Measurements from ENCODE around the gene MYO3A. TPM values are rescaled to one million over a fixed set of nuclear protein-coding genes. Genes with fewer than 3 reads are reported as not detected.

MYO3A gene
- total and polyA plus RNA-seq, 2 donors (not counting 3 experiments of a cell fraction or from before 2014, with no cell fraction given): not detected

DNA sequence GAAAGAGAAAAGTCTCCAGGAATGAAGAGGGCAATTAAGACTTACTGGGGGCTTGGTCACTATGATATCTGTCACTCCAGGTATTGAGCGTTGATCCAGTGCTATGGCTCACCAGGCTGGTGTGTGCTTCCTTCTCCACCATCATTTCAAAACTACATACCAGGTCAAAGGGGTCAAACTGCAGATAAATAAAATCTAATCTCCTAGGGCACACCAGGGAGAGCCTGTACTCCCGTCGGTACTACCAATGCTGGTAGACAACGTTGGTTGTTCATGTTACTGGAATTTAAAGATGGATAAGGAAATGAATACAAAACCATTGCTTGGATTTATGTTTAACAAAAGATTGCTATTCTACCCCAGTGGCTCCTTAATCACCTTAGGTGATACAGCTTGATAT lies 118.3 kb downstream of the MYO3A start:
- no TSS peak for BruUV-seq (replicated peaks)
- Histone ChIP-seq H3K9ac (replicated peaks; ENCODE audit: extremely low read depth, insufficient read depth, low read length) (no peak overlapping the region), H2AFZ (ENCODE audit: low read depth, low read length) (no peak overlapping the region), H3K4me1 (ENCODE audit: control insufficient read depth, extremely low read depth, insufficient read depth, low read length) (no peaks in the 10 kb centered on the region), H3K27ac (ENCODE audit: insufficient read depth, low read depth, low read length) (no peak overlapping the region), H3K4me3 (replicated peaks in 1 of 3; ENCODE audit: insufficient read depth in 1 of 3, low read depth in 1 of 3, low read length in 3 of 3) (no peak overlapping the region), H3K36me3 (ENCODE audit: control insufficient read depth in 2 of 2, extremely low read depth in 1 of 2, insufficient read depth in 2 of 2, low read length in 2 of 2) (no peaks in the 10 kb centered on the region), H3K79me2 (ENCODE audit: control insufficient read depth, insufficient read depth, low read length) (no peaks in the 10 kb centered on the region), H3K27me3 (ENCODE audit: control insufficient read depth in 2 of 2, insufficient read depth in 2 of 2, low read length in 2 of 2) (no peaks in the 10 kb centered on the region), H3K9me1 (replicated peaks; ENCODE audit: control insufficient read depth, extremely low read depth, insufficient read depth, low read length) (no peaks in the 10 kb centered on the region), H4K20me1 (replicated peaks; ENCODE audit: control insufficient read depth, extremely low read depth, insufficient read depth, low read length) (no peaks in the 10 kb centered on the region), H3K9me3 (replicated peaks; ENCODE audit: control insufficient read depth, insufficient read depth, low read length) (no peaks in the 10 kb centered on the region), H3K4me2 (ENCODE audit: insufficient read depth, low read length) (no peak overlapping the region)
- no peak for DNase-seq (ENCODE audit: low read depth, low spot score)
- TF ChIP-seq, protein P1, sequence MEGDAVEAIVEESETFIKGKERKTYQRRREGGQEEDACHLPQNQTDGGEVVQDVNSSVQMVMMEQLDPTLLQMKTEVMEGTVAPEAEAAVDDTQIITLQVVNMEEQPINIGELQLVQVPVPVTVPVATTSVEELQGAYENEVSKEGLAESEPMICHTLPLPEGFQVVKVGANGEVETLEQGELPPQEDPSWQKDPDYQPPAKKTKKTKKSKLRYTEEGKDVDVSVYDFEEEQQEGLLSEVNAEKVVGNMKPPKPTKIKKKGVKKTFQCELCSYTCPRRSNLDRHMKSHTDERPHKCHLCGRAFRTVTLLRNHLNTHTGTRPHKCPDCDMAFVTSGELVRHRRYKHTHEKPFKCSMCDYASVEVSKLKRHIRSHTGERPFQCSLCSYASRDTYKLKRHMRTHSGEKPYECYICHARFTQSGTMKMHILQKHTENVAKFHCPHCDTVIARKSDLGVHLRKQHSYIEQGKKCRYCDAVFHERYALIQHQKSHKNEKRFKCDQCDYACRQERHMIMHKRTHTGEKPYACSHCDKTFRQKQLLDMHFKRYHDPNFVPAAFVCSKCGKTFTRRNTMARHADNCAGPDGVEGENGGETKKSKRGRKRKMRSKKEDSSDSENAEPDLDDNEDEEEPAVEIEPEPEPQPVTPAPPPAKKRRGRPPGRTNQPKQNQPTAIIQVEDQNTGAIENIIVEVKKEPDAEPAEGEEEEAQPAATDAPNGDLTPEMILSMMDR (IDR thresholded peaks at IDR 0.05; ENCODE audit: extremely low read depth in 1 of 2, insufficient read depth in 1 of 2, low read depth in 1 of 2, low read length in 2 of 2): no peak
- TF ChIP-seq GATA2 (IDR thresholded peaks at IDR 0.05; ENCODE audit: insufficient read depth, insufficient read length, low read depth, low read length) (no peak), POLR2AphosphoS5 (IDR thresholded peaks at IDR 0.05; ENCODE audit: insufficient read depth, low read depth, low read length) (no peak), MYC (IDR thresholded peaks at IDR 0.05; ENCODE audit: low read depth, low read length) (no peak), JUN (IDR thresholded peaks at IDR 0.05; ENCODE audit: borderline replicate concordance, insufficient read depth, insufficient read length, low read depth) (no peak), FOS (IDR thresholded peaks at IDR 0.05; ENCODE audit: borderline replicate concordance, insufficient read depth, low read length) (no peak), MAX (IDR thresholded peaks at IDR 0.05; ENCODE audit: insufficient read depth, insufficient read length) (no peak), EZH2 (IDR thresholded peaks at IDR 0.05; ENCODE audit: borderline replicate concordance, low read depth, low read length, severe bottlenecking) (no peak), POLR2A (IDR thresholded peaks at IDR 0.05; ENCODE audit: low read depth, low read length) (no peak)
- intact Hi-C loops (cut with micrococcal nuclease): no loop called here
- POLR2A ChIA-PET: no interaction called here
- dilution Hi-C loops (cut with MboI; ENCODE audit: extremely low pct_ligation_motif_present, low sequenced_read_pairs): no loop called here
- no peak for FAIRE-seq
- CTCF ChIA-PET: no interaction called here

All from endothelial cell of umbilical vein (primary cell).